ENCODE measurements around the gene TWIST2. TPM values are rescaled to one million over a fixed set of nuclear protein-coding genes. Genes with fewer than 3 reads are reported as not detected.

The TWIST2 gene
- total RNA-seq, 2 donors from 2014 or later: 7.5 to 40.5 TPM

GRCh38 chr2:238846628-238847418 is 1.1 kb upstream of the TWIST2 start:
- WGBS, 2 donors: 0 to 1% methylated on average over 33 to 80 of the region's 80 CpGs
- no peaks in the 10 kb centered on the region for H3K36me3 ChIP-seq (replicated peaks in 1 of 2; ENCODE audit: insufficient read depth in 1 of 2, low read depth in 2 of 2)
- DNase-seq (no peak), ATAC-seq (peak; percentile 40)
- peaks cover 0 to 41% of the 10 kb centered on the region in 2 donors for H3K27me3 ChIP-seq
- no peak overlapping the region for H3K4me3 ChIP-seq
- peak overlapping the region in 1 of 4 donors; percentile 12 for H3K27ac ChIP-seq
- no peaks in the 10 kb centered on the region for H3K9me3 ChIP-seq
- H3K4me1 ChIP-seq: peaks cover 27% of the 10 kb centered on the region
- intact Hi-C loops (cut with DNase I): no loop called here
- TF ChIP-seq CTCF (IDR thresholded peaks at IDR 0.05) (no peak), POLR2A (IDR thresholded peaks at IDR 0.05) (no peak)

GRCh38 chr2:238847419-238847801 is 475 bp upstream of the TWIST2 start:
- H3K27ac ChIP-seq: no peak overlapping the region
- DNase-seq: no peak
- intact Hi-C loops (cut with DNase I): no loop called here

GRCh38 chr2:238848691-238848975 is 748 bp downstream of the TWIST2 start:
- TF ChIP-seq CTCF (IDR thresholded peaks at IDR 0.05): no peak
- TF ChIP-seq POLR2A (IDR thresholded peaks at IDR 0.05): no peak
- peaks cover 27% of the 10 kb centered on the region for H3K4me1 ChIP-seq
- peaks cover 0 to 43% of the 10 kb centered on the region in 2 donors for H3K27me3 ChIP-seq
- no peak for DNase-seq
- WGBS, 2 donors: 6% methylated on average over 36 of the region's 36 CpGs; no CpG with 5 or more reads in 1 of the 2 donors
- intact Hi-C loops (cut with DNase I): no loop called here
- ATAC-seq: no peak
- no peak overlapping the region for H3K4me3 ChIP-seq
- no peak overlapping the region for H3K27ac ChIP-seq
- H3K36me3 ChIP-seq (replicated peaks in 1 of 2; ENCODE audit: insufficient read depth in 1 of 2, low read depth in 2 of 2): no peaks in the 10 kb centered on the region
- no peaks in the 10 kb centered on the region for H3K9me3 ChIP-seq

More at GRCh38 chr2:238847419-238847801, 475 bp upstream of the TWIST2 start:
- TF ChIP-seq CTCF (IDR thresholded peaks at IDR 0.05) (no peak), POLR2A (IDR thresholded peaks at IDR 0.05) (no peak)
- H3K9me3 ChIP-seq: no peaks in the 10 kb centered on the region
- no peaks in the 10 kb centered on the region for H3K36me3 ChIP-seq (replicated peaks in 1 of 2; ENCODE audit: insufficient read depth in 1 of 2, low read depth in 2 of 2)
- no peak overlapping the region for H3K4me3 ChIP-seq
- H3K4me1 ChIP-seq: peaks cover 27% of the 10 kb centered on the region
- ATAC-seq: peak; percentile 22
- peaks cover 0 to 43% of the 10 kb centered on the region in 2 donors for H3K27me3 ChIP-seq
- WGBS, 2 donors: 3 to 10% methylated on average over 12 to 30 of the region's 30 CpGs

GRCh38 chr2:238848976-238849853 is 1.3 kb downstream of the TWIST2 start:
- intact Hi-C loops (cut with DNase I): no loop called here
- no peak for DNase-seq
- no peaks in the 10 kb centered on the region for H3K9me3 ChIP-seq
- no peak for ATAC-seq
- WGBS, 2 donors: 2 to 11% methylated on average over 6 to 65 of the region's 70 CpGs
- no peaks in the 10 kb centered on the region for H3K36me3 ChIP-seq (replicated peaks in 1 of 2; ENCODE audit: insufficient read depth in 1 of 2, low read depth in 2 of 2)
- peaks cover 27% of the 10 kb centered on the region for H3K4me1 ChIP-seq
- TF ChIP-seq POLR2A (IDR thresholded peaks at IDR 0.05): no peak
- TF ChIP-seq CTCF (IDR thresholded peaks at IDR 0.05): no peak
- no peak overlapping the region for H3K4me3 ChIP-seq
- peaks cover 0 to 43% of the 10 kb centered on the region in 2 donors for H3K27me3 ChIP-seq
- H3K27ac ChIP-seq: no peak overlapping the region
